Left ventricle myocardium inferior (tissue), 1 donor: ENCODE measurements around the gene PRKAG1. TPM values are rescaled to one million over a fixed set of nuclear protein-coding genes. Genes with fewer than 3 reads are reported as not detected.

Experiments used
- DNase-seq: peaks from one replicate; pipeline ENCODE4 v3.0.0-alpha.2; 2020
- H3K27ac ChIP-seq: fragments of 200-600 bp; replicated peaks from 2 replicates; pipeline ENCODE4 v1.8.0; 2021
- H3K27me3 ChIP-seq: fragments of 200-600 bp; 2 replicates; pipeline ENCODE4 v1.8.0; 2021; ENCODE audit warnings: low read depth
- H3K36me3 ChIP-seq: fragments of 200-600 bp; 2 replicates; pipeline ENCODE4 v1.8.0; 2021
- H3K4me1 ChIP-seq: fragments of 200-600 bp; 2 replicates; pipeline ENCODE4 v1.8.0; 2021
- H3K4me3 ChIP-seq: fragments of 200-600 bp; 2 replicates; pipeline ENCODE4 v1.8.0; 2021; ENCODE audit warnings: mild to moderate bottlenecking, moderate library complexity
- H3K9me3 ChIP-seq: fragments of 200-600 bp; replicated peaks from 2 replicates; pipeline ENCODE4 v1.8.0; 2021
- CTCF ChIP-seq: fragments of 200-600 bp; IDR thresholded peaks from 2 replicates; pipeline ENCODE4 v1.8.0; 2021; ENCODE audit warnings: antibody characterized with exemption, mild to moderate bottlenecking, borderline replicate concordance
- intact Hi-C: fragments of 100-400 bp; cut with micrococcal nuclease; formaldehyde crosslinking; loops from one replicate; pipeline ENCODE4 v1.11.0; 2022
- total RNA-seq: library from RNA; stranded (reverse); fragmentation: NEBNext Ultra II Directional; extraction: Animal tissue kit (Norgen Biotek cat#: 25700); gene quantifications from one replicate; pipeline ENCODE4 v1.2.1, GENCODE V29; 2021
- donor health status: DM: no; HTN: yes; CAD: no; lungs with severe emphysema.

The PRKAG1 gene
- total RNA-seq, 1 donor from 2014 or later = 104 TPM

DNA sequence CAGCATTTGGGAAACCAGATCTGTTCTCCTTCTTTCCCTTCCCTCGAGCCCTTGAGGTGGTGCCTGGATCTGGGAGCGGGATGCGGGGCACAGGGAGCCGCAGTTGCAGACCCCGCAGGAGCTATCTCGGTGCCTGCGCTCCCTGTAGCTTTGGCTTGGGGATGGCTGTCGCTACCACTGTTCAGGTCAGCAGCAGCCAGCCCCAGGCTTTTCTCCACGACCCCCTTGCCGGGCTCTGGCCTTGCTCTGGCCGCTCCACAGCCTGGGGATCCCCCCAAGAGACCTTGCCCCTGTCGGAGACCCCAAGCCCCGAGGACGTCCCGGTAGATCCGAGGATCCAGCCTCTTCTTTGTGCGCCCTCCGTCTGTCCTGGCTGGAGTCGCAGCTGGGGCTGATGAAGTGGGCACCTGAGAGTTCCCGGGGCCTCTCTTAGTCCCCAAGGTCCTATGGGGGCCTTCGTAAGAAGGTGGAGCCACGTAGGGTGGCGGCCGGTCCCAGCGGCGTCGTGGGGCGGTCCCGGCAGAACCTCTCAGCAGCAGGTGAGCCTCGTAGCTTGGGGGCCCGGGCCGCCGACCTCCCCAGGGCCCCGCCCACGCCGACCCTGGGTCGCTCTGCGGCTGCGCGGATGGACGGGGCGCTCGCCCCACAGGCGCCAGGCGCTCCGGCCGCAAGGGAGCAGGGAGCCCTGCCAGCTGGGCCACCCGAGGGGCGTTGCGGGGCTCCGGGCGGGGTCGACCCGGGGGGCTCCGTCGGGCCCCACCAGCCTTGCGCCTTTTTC lies 20.7 kb downstream of the PRKAG1 start:
- Histone ChIP-seq H3K9me3 (no peaks in the 10 kb centered on the region), H3K4me1 (peaks cover 64% of the 10 kb centered on the region), H3K36me3 (peaks cover 25% of the 10 kb centered on the region), H3K4me3 (peak overlapping the region; percentile 69), H3K27ac (no peak overlapping the region), H3K27me3 (peaks cover 77% of the 10 kb centered on the region)
- intact Hi-C loops = no loop called here
- TF ChIP-seq CTCF = no peak
- DNase-seq = no peak

DNA sequence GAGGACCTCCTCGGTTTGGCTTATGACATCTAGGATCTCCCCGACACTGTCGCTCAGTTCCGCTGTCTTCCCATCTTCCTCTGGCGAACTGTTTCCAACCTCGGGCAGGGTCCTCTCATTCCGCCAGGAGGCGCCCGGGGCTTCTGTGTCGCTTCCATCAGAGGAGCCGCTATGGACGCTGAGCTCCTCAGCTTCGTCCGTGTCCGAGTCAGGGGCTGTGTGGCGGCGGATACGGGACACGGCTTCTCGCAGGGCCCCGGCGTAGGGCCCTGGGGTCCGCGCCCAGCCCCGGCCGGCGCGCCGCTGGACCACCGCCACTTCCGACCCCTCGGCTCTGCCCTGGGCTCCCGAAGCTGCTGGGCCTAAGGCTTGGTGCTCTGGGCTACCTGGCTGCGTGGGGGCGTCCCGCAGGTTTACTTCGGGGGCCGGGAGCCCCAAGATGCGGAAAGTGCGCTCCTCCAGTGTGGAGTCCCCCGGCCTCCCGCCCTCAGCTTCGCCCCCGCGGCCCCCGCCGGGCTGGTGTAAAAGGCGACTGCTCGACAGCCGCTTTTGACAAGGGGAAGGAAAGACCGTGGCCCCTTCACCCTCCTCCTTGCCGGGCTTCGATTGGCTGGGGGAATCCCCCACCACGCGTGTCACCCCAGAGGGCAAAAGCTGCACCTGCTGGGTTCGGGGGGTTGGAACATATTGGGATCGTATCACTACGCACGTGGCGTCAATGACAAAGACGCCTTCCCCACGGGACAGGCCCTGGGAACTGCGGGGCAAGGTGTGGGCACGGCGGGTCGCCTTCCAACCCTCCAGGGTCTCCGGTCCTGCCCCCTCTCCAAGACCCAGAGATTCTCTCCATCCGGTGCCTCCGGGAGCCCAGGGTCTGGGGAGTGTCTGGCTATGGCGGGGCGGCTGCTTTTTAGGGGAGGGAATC lies 21.5 kb downstream of the PRKAG1 start:
- peaks cover 64% of the 10 kb centered on the region for H3K4me1 ChIP-seq
- peak; percentile 80 for DNase-seq
- no peaks in the 10 kb centered on the region for H3K9me3 ChIP-seq
- peaks cover 86% of the 10 kb centered on the region for H3K27me3 ChIP-seq
- peak overlapping the region; percentile 7 for H3K27ac ChIP-seq
- peak; percentile 89 for TF ChIP-seq CTCF
- intact Hi-C loops = no loop called here
- H3K4me3 ChIP-seq = peak overlapping the region; percentile 69
- H3K36me3 ChIP-seq = peaks cover 17% of the 10 kb centered on the region

DNA sequence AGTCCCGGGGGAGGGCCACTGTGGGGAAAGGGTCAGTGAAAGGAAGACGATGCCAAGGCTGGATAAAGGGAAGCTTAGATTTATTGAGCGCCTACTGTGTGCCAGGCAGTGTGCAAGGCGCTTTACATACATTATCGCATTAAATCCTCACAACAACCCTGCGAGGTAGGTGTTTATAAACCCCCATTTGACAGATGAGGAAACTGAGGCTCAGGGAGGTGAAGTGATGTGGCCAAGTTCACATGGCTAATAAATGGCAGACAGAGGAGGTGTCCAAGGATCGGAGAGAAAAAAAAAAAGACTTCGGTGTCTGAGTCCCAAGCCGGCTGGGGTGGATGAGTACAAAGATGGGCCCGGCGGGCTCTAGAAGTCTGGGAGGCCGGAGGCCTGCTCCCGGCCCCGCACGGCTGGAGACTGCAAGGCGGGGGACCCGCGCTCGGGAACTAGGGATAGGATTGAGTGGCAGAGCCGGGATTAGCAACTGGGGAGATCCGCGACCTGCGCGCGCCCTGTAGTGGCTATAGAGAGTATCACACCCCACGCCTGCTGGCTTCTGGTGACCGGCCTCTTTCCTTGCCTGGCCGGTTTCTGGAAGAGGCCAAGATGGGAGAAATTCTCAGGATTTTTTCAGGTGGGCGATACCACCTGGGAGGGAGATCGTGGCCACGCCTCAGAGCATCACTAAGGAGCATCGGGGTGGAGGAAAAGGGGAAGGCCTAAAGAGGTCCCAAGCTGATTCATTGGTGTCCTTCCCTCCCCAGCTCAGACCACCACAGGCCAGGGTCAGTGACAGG lies 23.3 kb downstream of the PRKAG1 start:
- peak; percentile 82 for DNase-seq
- Histone ChIP-seq H3K9me3 (no peaks in the 10 kb centered on the region), H3K4me1 (peaks cover 52% of the 10 kb centered on the region), H3K4me3 (peak overlapping the region; percentile 58), H3K27me3 (peaks cover 83% of the 10 kb centered on the region), H3K27ac (no peak overlapping the region), H3K36me3 (no peaks in the 10 kb centered on the region)
- intact Hi-C loops = no loop called here
- TF ChIP-seq CTCF = peak; percentile 89

GRCh38 chr12:48994224-48995085 lies 24.1 kb downstream of the PRKAG1 start:
- intact Hi-C loops = no loop called here
- Histone ChIP-seq H3K27ac (no peak overlapping the region), H3K9me3 (no peaks in the 10 kb centered on the region), H3K36me3 (no peaks in the 10 kb centered on the region), H3K4me1 (peaks cover 44% of the 10 kb centered on the region), H3K4me3 (peak overlapping the region; percentile 58), H3K27me3 (peaks cover 83% of the 10 kb centered on the region)
- no peak for TF ChIP-seq CTCF
- no peak for DNase-seq
